Activated CD8-positive, alpha-beta memory T cell treated with anti-CD3 and anti-CD28 coated beads for 24 hours (primary cell): ENCODE data around the gene ZNF225.
"Not testable (repeated sequence)": the region's sequence is repeated elsewhere in the genome, so short reads cannot be mapped to it uniquely, and the experiment has no call there.

Experiments used
- DNase-seq: peaks from one replicate; pipeline ENCODE4 v3.0.0-alpha.2; 2020

ZNF225 gene

GRCh38 chr19:44113138-44113783, at the start of gene ZNF225:
Gene ZNF225 (plus strand): TSS chr19:44113399. CDS start chr19:44115828, 2,429 bp downstream.
- peak; percentile 88 for DNase-seq

- DNase-seq, result no peak
Observed at GRCh38 chr19:44066305-44066704, 46.9 kb upstream of the ZNF225 start.

- no peak for DNase-seq
Observed at GRCh38 chr19:44069415-44069814, 43.8 kb upstream of the ZNF225 start.

- peak; percentile 90 for DNase-seq
Observed at GRCh38 chr19:44071824-44072542, 41.2 kb upstream of the ZNF225 start, which contains the start of gene ZNF284. Gene ZNF284 (plus strand): TSS chr19:44072159. CDS start chr19:44076390, 4,231 bp downstream.

- DNase-seq, result peak; percentile 59
Observed at GRCh38 chr19:44072543-44073401, 40.4 kb upstream of the ZNF225 start.

- DNase-seq, result no peak
Observed at GRCh38 chr19:44076325-44076724, 36.9 kb upstream of the ZNF225 start.

GRCh38 chr19:44092108-44092507, 21.1 kb upstream of the ZNF225 start:
- DNase-seq, result no peak

- peak; percentile 89 for DNase-seq
Observed at GRCh38 chr19:44093931-44094765, 19.1 kb upstream of the ZNF225 start, which contains the start of gene ZNF224. Gene ZNF224 (plus strand): TSS chr19:44094361. CDS start chr19:44097874, 3,513 bp downstream.

GRCh38 chr19:44107751-44108150, 5.4 kb upstream of the ZNF225 start:
- DNase-seq, result no peak

- no peak for DNase-seq
Observed at GRCh38 chr19:44109458-44109857, 3.7 kb upstream of the ZNF225 start.

- no peak for DNase-seq
Observed at GRCh38 chr19:44111910-44112463, 1.2 kb upstream of the ZNF225 start.

- DNase-seq, result no peak
Observed at GRCh38 chr19:44112802-44113137, 429 bp upstream of the ZNF225 start.

- peak; percentile 60 for DNase-seq
Observed at GRCh38 chr19:44113784-44114390, 688 bp downstream of the ZNF225 start.

- not testable (repeated sequence) for DNase-seq
Observed at GRCh38 chr19:44121162-44121561, 8.0 kb downstream of the ZNF225 start.

- no peak for DNase-seq
Observed at GRCh38 chr19:44131955-44132354, 18.8 kb downstream of the ZNF225 start.

- DNase-seq, result peak; percentile 85
Observed at GRCh38 chr19:44141191-44142058, 28.2 kb downstream of the ZNF225 start, which contains the start of gene ZNF234. Gene ZNF234 (plus strand): TSS chr19:44141554. CDS start chr19:44144633, 3,079 bp downstream.

GRCh38 chr19:44142059-44142433, 28.8 kb downstream of the ZNF225 start:
- DNase-seq, result no peak

GRCh38 chr19:44149776-44150175, 36.6 kb downstream of the ZNF225 start:
- DNase-seq, result no peak

GRCh38 chr19:44151491-44151890, 38.3 kb downstream of the ZNF225 start:
- no peak for DNase-seq

- no peak for DNase-seq
Observed at GRCh38 chr19:44156475-44156874, 43.3 kb downstream of the ZNF225 start.

- no peak for DNase-seq
Observed at GRCh38 chr19:44163789-44164188, 50.6 kb downstream of the ZNF225 start.
